NCI-H2081 treated with DMSO at 0.1 percent for 48 hours (cell line): ENCODE measurements around the gene SPATA21.
A peak's percentile ranks its signal among the peaks of the same experiment; 100 is the strongest.

Source experiments
- DNase-seq: peaks from one replicate; lab custom pipeline; 2025; lab: John Stamatoyannopoulos, UW

The SPATA21 gene

GRCh38 chr1:16450863-16451481 is 13.7 kb upstream of the SPATA21 start:
- no peak for DNase-seq

- no peak for DNase-seq
Measured at GRCh38 chr1:16449666-16450065, 12.4 kb upstream of the SPATA21 start.

- DNase-seq: no peak
Measured at GRCh38 chr1:16449065-16449464, 11.8 kb upstream of the SPATA21 start.

- DNase-seq: no peak
Measured at GRCh38 chr1:16447641-16448040, 10.4 kb upstream of the SPATA21 start.

GRCh38 chr1:16446116-16446515 is 8.9 kb upstream of the SPATA21 start:
- DNase-seq: no peak

GRCh38 chr1:16445052-16445451 is 7.8 kb upstream of the SPATA21 start:
- DNase-seq: no peak

GRCh38 chr1:16443975-16444770 is 6.9 kb upstream of the SPATA21 start:
- no peak for DNase-seq

GRCh38 chr1:16442941-16443340 is 5.7 kb upstream of the SPATA21 start:
- no peak for DNase-seq

GRCh38 chr1:16442265-16442664 is 5.0 kb upstream of the SPATA21 start:
- no peak for DNase-seq

- no peak for DNase-seq
Measured at GRCh38 chr1:16441282-16441665, 4.0 kb upstream of the SPATA21 start.

GRCh38 chr1:16440470-16441281 is 3.5 kb upstream of the SPATA21 start, which contains the start of gene NECAP2:
TSS of gene NECAP2 (plus strand) at chr1:16440724. CDS start at chr1:16440762, 38 bp downstream.
- peak; percentile 72 for DNase-seq

- no peak for DNase-seq
Measured at GRCh38 chr1:16440131-16440469, 2.9 kb upstream of the SPATA21 start.

GRCh38 chr1:16438924-16439323 is 1.7 kb upstream of the SPATA21 start:
- DNase-seq: no peak

GRCh38 chr1:16438516-16438915 is 1.3 kb upstream of the SPATA21 start:
- no peak for DNase-seq

GRCh38 chr1:16434501-16434900 is 2.7 kb downstream of the SPATA21 start:
- no peak for DNase-seq

GRCh38 chr1:16434007-16434406 is 3.2 kb downstream of the SPATA21 start:
- DNase-seq: no peak

- DNase-seq: no peak
Measured at GRCh38 chr1:16433030-16433429, 4.2 kb downstream of the SPATA21 start.

- no peak for DNase-seq
Measured at GRCh38 chr1:16430606-16431005, 6.6 kb downstream of the SPATA21 start.

- DNase-seq: no peak
Measured at GRCh38 chr1:16425125-16426025, 11.8 kb downstream of the SPATA21 start.

- no peak for DNase-seq
Measured at GRCh38 chr1:16422041-16422440, 15.2 kb downstream of the SPATA21 start.

- DNase-seq: no peak
Measured at GRCh38 chr1:16421201-16421600, 16.0 kb downstream of the SPATA21 start.
